Upper lobe of left lung (tissue), 6 donors: ENCODE measurements around the gene TCF7L1. TPM values are rescaled to one million over a fixed set of nuclear protein-coding genes. Genes with fewer than 3 reads are reported as not detected.
"Not testable (repeated sequence)": the region's sequence is repeated elsewhere in the genome, so short reads cannot be mapped to it uniquely, and the experiment has no call there.

Source experiments
- ATAC-seq, 2 donors: fragments of 200-7000 bp; cut with Tn5 transposase; one replicate each; pipeline ENCODE4 v1.9.1; 2022; ENCODE audit warnings: mild to moderate bottlenecking in 2 of 2, moderate library complexity in 2 of 2; ENCODE audit not compliant: low FRiP score in 2 of 2
- DNase-seq, 2 donors: peaks; one replicate each; pipeline ENCODE4 v3.0.0-alpha.2; 2019 to 2020
- H3K27ac ChIP-seq, 4 donors: fragments of 200-600 bp; sonication (generic); one replicate each; pipeline ENCODE4 v1.5.1; 2016 to 2019
- H3K27me3 ChIP-seq, 4 donors: fragments of 200-600 bp; sonication (generic); one replicate each; pipeline ENCODE4 v1.5.1; 2017 to 2019
- H3K36me3 ChIP-seq, 4 donors: fragments of 200-600 bp; sonication (generic); one replicate each; pipeline ENCODE4 v1.5.1; 2016 to 2019
- H3K4me1 ChIP-seq, 4 donors: fragments of 200-600 bp; sonication (generic); one replicate each; pipeline ENCODE4 v1.5.1; 2018 to 2019
- H3K4me3 ChIP-seq, 4 donors: fragments of 200-600 bp; sonication (generic); one replicate each; pipeline ENCODE4 v1.5.1; 2017 to 2019; ENCODE audit warnings: mild to moderate bottlenecking in 2 of 4, moderate library complexity in 1 of 4
- H3K9me3 ChIP-seq, 4 donors: fragments of 200-600 bp; sonication (generic); one replicate each; pipeline ENCODE4 v1.5.1; 2018 to 2019
- CTCF ChIP-seq, 6 experiments: fragments of 450-650 bp in 4 of 6; fragments of 200-600 bp in 2 of 6; sonication (generic) in 2 of 6; IDR thresholded peaks; one replicate each; pipeline ENCODE4 v1.5.1; 2016 to 2019; ENCODE audit warnings: antibody characterized with exemption in 6 of 6
- EP300 ChIP-seq, 4 donors: sonication (generic); formaldehyde crosslinking; IDR thresholded peaks; one replicate each; pipeline ENCODE4 v1.5.1; 2017; ENCODE audit warnings: antibody characterized with exemption in 4 of 4, control low read depth in 2 of 4
- POLR2A ChIP-seq, 4 donors: fragments of 450-650 bp; IDR thresholded peaks; one replicate each; pipeline ENCODE4 v1.5.1; 2016 to 2017; ENCODE audit warnings: antibody characterized with exemption in 4 of 4, mild to moderate bottlenecking in 2 of 4
- POLR2AphosphoS5 ChIP-seq, 2 donors: sonication (generic); formaldehyde crosslinking; IDR thresholded peaks; one replicate each; pipeline ENCODE4 v1.5.1; 2017; ENCODE audit warnings: antibody characterized with exemption in 2 of 2
- WGBS, 2 donors: methylation state at CpG; one replicate each; pipeline ENCODE4 v1.1.5; 2017 to 2018; 5-methylcytosine and 5-hydroxymethylcytosine counted together
- total RNA-seq, 6 donors: library from RNA; depleted of rRNA in 4 of 6; stranded (reverse); fragments of >200 nt in 4 of 6; gene quantifications; one replicate each; pipeline versions ENCODE4 v1.1.0 to v1.2.1, GENCODE V29; 2016 to 2021
- donor health status: DM: no; HTN: no; CAD: no; lungs with moderate emphysema.
- donor health status: DM: no; HTN: yes; CAD: no; lungs with severe emphysema.

Gene TCF7L1
- total RNA-seq, 6 donors from 2014 or later: 7.3 to 18.4 (median 11.2) TPM

GRCh38 chr2:85327160-85327821 is 194.1 kb downstream of the TCF7L1 start:
- DNase-seq (peak in 1 of 2 donors; percentile 59), ATAC-seq (peak; percentile 62 to 68)
- 3 to 4% methylated on average over 40 to 41 of the region's 41 CpGs for WGBS, 2 donors
- Histone ChIP-seq H3K36me3 (peaks cover 5 to 26% (median 22%) of the 10 kb centered on the region in 4 donors), H3K4me3 (peak overlapping the region; percentile 53 to 81 (median 72)), H3K27me3 (no peaks in the 10 kb centered on the region), H3K9me3 (no peaks in the 10 kb centered on the region), H3K27ac (peak overlapping the region; percentile 96 to 99 (median 98)), H3K4me1 (peaks cover 40 to 57% (median 45%) of the 10 kb centered on the region in 4 donors)
- TF ChIP-seq CTCF (IDR thresholded peaks at IDR 0.05) (no peak), POLR2AphosphoS5 (IDR thresholded peaks at IDR 0.05) (no peak), EP300 (IDR thresholded peaks at IDR 0.05) (no peak), POLR2A (IDR thresholded peaks at IDR 0.05) (no peak)

- Histone ChIP-seq H3K4me1 (peaks cover 35 to 50% (median 38%) of the 10 kb centered on the region in 4 donors), H3K27me3 (no peaks in the 10 kb centered on the region), H3K27ac (peak within 1 kb of the TSS; percentile 96 to 99 (median 98)), H3K9me3 (no peaks in the 10 kb centered on the region), H3K36me3 (peaks cover 2 to 19% (median 14%) of the 10 kb centered on the region in 4 donors), H3K4me3 (peak within 1 kb of the TSS; percentile 55 to 81 (median 72))
- TF ChIP-seq CTCF (IDR thresholded peaks at IDR 0.05): peak in 1 of 6 experiments; percentile 41
- peak; percentile 95 to 100 (median 98) for TF ChIP-seq POLR2A (IDR thresholded peaks at IDR 0.05)
- peak in 1 of 4 donors; percentile 59 for TF ChIP-seq EP300 (IDR thresholded peaks at IDR 0.05)
- peak; percentile 99 for TF ChIP-seq POLR2AphosphoS5 (IDR thresholded peaks at IDR 0.05)
- DNase-seq (peak; percentile 94 to 97), ATAC-seq (peak; percentile 98)
- 0 to 1% methylated on average over 33 to 46 of the region's 57 CpGs for WGBS, 2 donors
Measured at GRCh38 chr2:85327822-85328617, 194.8 kb downstream of the TCF7L1 start, which contains the start of gene TGOLN2. TSS of gene TGOLN2 (minus strand) at chr2:85327989. CDS start at chr2:85327962, 27 bp downstream.

- TF ChIP-seq POLR2AphosphoS5 (IDR thresholded peaks at IDR 0.05): no peak
- TF ChIP-seq EP300 (IDR thresholded peaks at IDR 0.05): no peak
- TF ChIP-seq CTCF (IDR thresholded peaks at IDR 0.05): no peak
- no peak for TF ChIP-seq POLR2A (IDR thresholded peaks at IDR 0.05)
- no peak overlapping the region for H3K4me3 ChIP-seq
- H3K9me3 ChIP-seq: no peaks in the 10 kb centered on the region
- peaks cover 0 to 7% (median 3%) of the 10 kb centered on the region in 4 donors for H3K36me3 ChIP-seq
- no peak overlapping the region for H3K27ac ChIP-seq
- no peaks in the 10 kb centered on the region for H3K27me3 ChIP-seq
- DNase-seq: no peak
- ATAC-seq: no peak
- peaks cover 23 to 38% (median 27%) of the 10 kb centered on the region in 4 donors for H3K4me1 ChIP-seq
Measured at GRCh38 chr2:85329181-85329651, 196.0 kb downstream of the TCF7L1 start.

- not testable (repeated sequence) for H3K27ac ChIP-seq, H3K36me3 ChIP-seq, ATAC-seq, H3K9me3 ChIP-seq, H3K27me3 ChIP-seq, H3K4me3 ChIP-seq, DNase-seq
- 91 to 93% methylated on average over 3 of the region's 3 CpGs for WGBS, 2 donors
- peaks cover 18 to 33% (median 22%) of the 10 kb centered on the region in 4 donors for H3K4me1 ChIP-seq
Measured at GRCh38 chr2:85329701-85330100, 196.5 kb downstream of the TCF7L1 start.
